Raji (cell line): Measurements from ENCODE around the gene TFF1.

Experiments
- POLR2A ChIP-seq: IDR thresholded peaks from 2 replicates; pipeline ENCODE4 v1.6.1; 2011; ENCODE audit warnings: low read depth, low read length, control low read depth; ENCODE audit not compliant: insufficient read depth

TFF1 gene

GRCh38 chr21:42332557-42333317, 33.6 kb downstream of the TFF1 start:
- TF ChIP-seq POLR2A: no peak

GRCh38 chr21:42331660-42332059, 34.7 kb downstream of the TFF1 start:
- TF ChIP-seq POLR2A: no peak

- TF ChIP-seq POLR2A: no peak
Observed at GRCh38 chr21:42330380-42331371, 35.7 kb downstream of the TFF1 start.

GRCh38 chr21:42324896-42325295, 41.4 kb downstream of the TFF1 start:
- TF ChIP-seq POLR2A: no peak

- no peak for TF ChIP-seq POLR2A
Observed at GRCh38 chr21:42321845-42322244, 44.5 kb downstream of the TFF1 start.

- no peak for TF ChIP-seq POLR2A
Observed at GRCh38 chr21:42321231-42321630, 45.1 kb downstream of the TFF1 start.

GRCh38 chr21:42320791-42321190, 45.5 kb downstream of the TFF1 start:
- TF ChIP-seq POLR2A: no peak

- no peak for TF ChIP-seq POLR2A
Observed at GRCh38 chr21:42319851-42320572, 46.3 kb downstream of the TFF1 start.

- TF ChIP-seq POLR2A: no peak
Observed at GRCh38 chr21:42319376-42319775, 47.0 kb downstream of the TFF1 start.

- no peak for TF ChIP-seq POLR2A
Observed at GRCh38 chr21:42317826-42318746, 48.2 kb downstream of the TFF1 start.

GRCh38 chr21:42317341-42317741, 49.0 kb downstream of the TFF1 start:
- TF ChIP-seq POLR2A: no peak

- TF ChIP-seq POLR2A: no peak
Observed at GRCh38 chr21:42316891-42317290, 49.4 kb downstream of the TFF1 start.

GRCh38 chr21:42315296-42315891, 50.9 kb downstream of the TFF1 start, which contains the start of gene TFF3:
Gene TFF3 (minus strand): TSS chr21:42315409. CDS start chr21:42315374, 35 bp downstream.
- TF ChIP-seq POLR2A: no peak
